ENCODE measurements around the gene MRPL45.

- no peak for TF ChIP-seq POLR2AphosphoS5 (IDR thresholded peaks at IDR 0.05)
- TF ChIP-seq, protein P1, sequence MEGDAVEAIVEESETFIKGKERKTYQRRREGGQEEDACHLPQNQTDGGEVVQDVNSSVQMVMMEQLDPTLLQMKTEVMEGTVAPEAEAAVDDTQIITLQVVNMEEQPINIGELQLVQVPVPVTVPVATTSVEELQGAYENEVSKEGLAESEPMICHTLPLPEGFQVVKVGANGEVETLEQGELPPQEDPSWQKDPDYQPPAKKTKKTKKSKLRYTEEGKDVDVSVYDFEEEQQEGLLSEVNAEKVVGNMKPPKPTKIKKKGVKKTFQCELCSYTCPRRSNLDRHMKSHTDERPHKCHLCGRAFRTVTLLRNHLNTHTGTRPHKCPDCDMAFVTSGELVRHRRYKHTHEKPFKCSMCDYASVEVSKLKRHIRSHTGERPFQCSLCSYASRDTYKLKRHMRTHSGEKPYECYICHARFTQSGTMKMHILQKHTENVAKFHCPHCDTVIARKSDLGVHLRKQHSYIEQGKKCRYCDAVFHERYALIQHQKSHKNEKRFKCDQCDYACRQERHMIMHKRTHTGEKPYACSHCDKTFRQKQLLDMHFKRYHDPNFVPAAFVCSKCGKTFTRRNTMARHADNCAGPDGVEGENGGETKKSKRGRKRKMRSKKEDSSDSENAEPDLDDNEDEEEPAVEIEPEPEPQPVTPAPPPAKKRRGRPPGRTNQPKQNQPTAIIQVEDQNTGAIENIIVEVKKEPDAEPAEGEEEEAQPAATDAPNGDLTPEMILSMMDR (IDR thresholded peaks at IDR 0.05; ENCODE audit: poor library complexity, severe bottlenecking) = no peak
- no peak for TF ChIP-seq EP300 (conservative IDR thresholded peaks at IDR 0.05; ENCODE audit: poor library complexity, severe bottlenecking)
- no peak for TF ChIP-seq RAD21 (conservative IDR thresholded peaks at IDR 0.05)
- TF ChIP-seq REST (IDR thresholded peaks at IDR 0.05; ENCODE audit: borderline replicate concordance) = no peak
- TF ChIP-seq EZH2 (IDR thresholded peaks at IDR 0.05; ENCODE audit: borderline replicate concordance, insufficient read depth, low read length, poor library complexity, severe bottlenecking) = no peak
- TF ChIP-seq SMC3 (conservative IDR thresholded peaks at IDR 0.05; ENCODE audit: poor library complexity) = no peak
- no peak for TF ChIP-seq MXI1 (conservative IDR thresholded peaks at IDR 0.05; ENCODE audit: poor library complexity, severe bottlenecking)
These were observed 31.7 kb downstream of the MRPL45 start for GRCh38 chr17:38328620-38329019.

All from neural cell (in vitro differentiated cells).